Activated T-cell treated with anti-CD3 and anti-CD28 coated beads, Interleukin-2, amount 50 U/mL, for 24 hours (primary cell): ENCODE results near the gene HTT.

Experiments
- DNase-seq: peaks from one replicate; pipeline ENCODE4 v3.0.0-alpha.2; 2020
- H3K27ac Mint-ChIP-seq: 2 replicates; pipeline ENCODE4 v1.8.0; 2020; ENCODE audit warnings: mild to moderate bottlenecking, mixed read lengths
- H3K27me3 Mint-ChIP-seq: 2 replicates; pipeline ENCODE4 v1.8.0; 2020; ENCODE audit warnings: mixed read lengths
- H3K36me3 Mint-ChIP-seq: 2 replicates; pipeline ENCODE4 v1.8.0; 2020; ENCODE audit warnings: low read depth, mixed read lengths
- H3K4me1 Mint-ChIP-seq: 2 replicates; pipeline ENCODE4 v1.8.0; 2020; ENCODE audit warnings: low read depth, mixed read lengths
- H3K4me3 Mint-ChIP-seq: 2 replicates; pipeline ENCODE4 v1.8.0; 2020; ENCODE audit warnings: mild to moderate bottlenecking, moderate library complexity, mixed read lengths
- H3K9me3 Mint-ChIP-seq: 2 replicates; pipeline ENCODE4 v1.8.0; 2020; ENCODE audit warnings: mixed read lengths

Gene HTT

DNA sequence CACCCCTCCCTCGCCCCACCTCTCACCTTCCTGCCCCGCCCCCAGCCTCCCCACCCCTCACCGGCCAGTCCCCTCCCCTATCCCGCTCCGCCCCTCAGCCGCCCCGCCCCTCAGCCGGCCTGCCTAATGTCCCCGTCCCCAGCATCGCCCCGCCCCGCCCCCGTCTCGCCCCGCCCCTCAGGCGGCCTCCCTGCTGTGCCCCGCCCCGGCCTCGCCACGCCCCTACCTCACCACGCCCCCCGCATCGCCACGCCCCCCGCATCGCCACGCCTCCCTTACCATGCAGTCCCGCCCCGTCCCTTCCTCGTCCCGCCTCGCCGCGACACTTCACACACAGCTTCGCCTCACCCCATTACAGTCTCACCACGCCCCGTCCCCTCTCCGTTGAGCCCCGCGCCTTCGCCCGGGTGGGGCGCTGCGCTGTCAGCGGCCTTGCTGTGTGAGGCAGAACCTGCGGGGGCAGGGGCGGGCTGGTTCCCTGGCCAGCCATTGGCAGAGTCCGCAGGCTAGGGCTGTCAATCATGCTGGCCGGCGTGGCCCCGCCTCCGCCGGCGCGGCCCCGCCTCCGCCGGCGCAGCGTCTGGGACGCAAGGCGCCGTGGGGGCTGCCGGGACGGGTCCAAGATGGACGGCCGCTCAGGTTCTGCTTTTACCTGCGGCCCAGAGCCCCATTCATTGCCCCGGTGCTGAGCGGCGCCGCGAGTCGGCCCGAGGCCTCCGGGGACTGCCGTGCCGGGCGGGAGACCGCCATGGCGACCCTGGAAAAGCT lies at the start of gene HTT, which contains the start of gene HTT-AS:
Gene HTT, plus strand, starts transcription at position 604 of the 768 bp plus-strand sequence. Its CDS starts 145 bp downstream, at position 749.
Gene HTT-AS, minus strand, starts transcription at position 461 of the 768 bp plus-strand sequence.
- peaks cover 15% of the 10 kb centered on the region for H3K36me3 Mint-ChIP-seq
- H3K9me3 Mint-ChIP-seq, result no peaks in the 10 kb centered on the region
- H3K27me3 Mint-ChIP-seq, result no peaks in the 10 kb centered on the region
- H3K27ac Mint-ChIP-seq, result peak within 1 kb of the TSS; percentile 93
- H3K4me3 Mint-ChIP-seq, result peak within 1 kb of the TSS; percentile 90
- peaks cover 26% of the 10 kb centered on the region for H3K4me1 Mint-ChIP-seq
- DNase-seq, result peak; percentile 96

DNA sequence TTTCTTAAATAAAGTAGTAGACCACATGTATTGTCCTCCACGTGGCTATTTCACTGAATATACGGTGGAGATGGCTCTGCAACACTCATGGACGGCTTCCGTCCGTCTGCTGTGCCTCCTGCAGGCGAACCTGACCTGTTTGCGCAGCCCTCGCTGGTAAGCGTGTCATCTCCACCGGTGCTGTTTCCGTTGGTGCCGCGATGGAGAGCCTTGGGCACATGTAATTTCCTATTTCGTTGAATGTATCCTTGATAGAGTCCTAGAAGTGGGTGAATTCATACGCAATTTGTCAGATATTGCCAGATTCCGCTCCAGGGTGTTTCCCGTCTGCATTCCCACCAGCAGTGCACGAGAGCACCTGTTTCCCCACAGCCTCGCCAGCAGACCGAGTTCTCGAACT lies 48.6 kb upstream of the HTT start:
- Mint-ChIP-seq H3K4me3 (no peak overlapping the region), H3K36me3 (no peaks in the 10 kb centered on the region), H3K4me1 (peaks cover 8% of the 10 kb centered on the region), H3K9me3 (peaks cover 3% of the 10 kb centered on the region), H3K27ac (no peak overlapping the region), H3K27me3 (peaks cover 8% of the 10 kb centered on the region)
- no peak for DNase-seq

DNA sequence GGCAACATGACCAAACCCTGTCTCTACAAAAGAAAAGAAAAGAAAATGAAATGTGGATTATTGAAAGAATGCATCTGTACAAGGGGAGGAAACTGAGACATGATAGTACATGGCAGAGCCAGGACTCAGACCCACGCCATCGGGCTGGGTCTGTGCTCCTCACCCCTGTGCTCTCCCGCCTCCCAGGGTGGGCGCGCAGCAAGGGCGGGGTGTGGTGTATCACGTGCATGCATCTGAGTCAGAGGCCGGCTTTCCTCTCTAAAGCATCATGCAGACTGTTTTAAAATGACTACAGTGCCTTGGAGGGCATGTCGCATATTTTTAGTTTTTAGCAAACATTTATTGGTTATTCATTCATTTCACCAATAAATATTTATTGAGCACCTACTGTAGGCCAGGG lies 47.9 kb upstream of the HTT start:
- Mint-ChIP-seq H3K27me3 (peaks cover 8% of the 10 kb centered on the region), H3K9me3 (peaks cover 3% of the 10 kb centered on the region), H3K4me1 (peaks cover 2% of the 10 kb centered on the region), H3K36me3 (no peaks in the 10 kb centered on the region), H3K4me3 (no peak overlapping the region), H3K27ac (no peak overlapping the region)
- no peak for DNase-seq

DNA sequence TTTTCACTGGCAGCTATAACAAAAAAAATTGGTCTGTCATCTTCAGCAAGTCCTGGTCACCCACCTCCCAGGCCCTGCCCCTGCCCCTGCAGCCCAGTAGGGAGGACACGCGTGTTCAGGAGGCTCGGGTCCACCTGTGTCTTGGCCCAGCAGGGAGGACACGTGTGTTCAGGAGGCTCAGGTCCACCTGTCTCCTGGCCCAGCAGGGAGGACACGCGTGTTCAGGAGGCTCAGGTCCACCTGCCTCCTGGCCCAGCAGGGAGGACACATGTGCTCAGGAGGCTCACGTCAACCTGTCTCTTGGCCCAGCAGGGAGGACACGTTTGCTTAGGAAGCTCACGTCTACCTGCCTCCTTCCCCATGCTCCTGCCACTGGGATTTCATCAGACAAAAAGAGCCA lies 45.0 kb upstream of the HTT start:
- H3K4me3 Mint-ChIP-seq, result no peak overlapping the region
- H3K9me3 Mint-ChIP-seq, result no peaks in the 10 kb centered on the region
- DNase-seq, result no peak
- no peaks in the 10 kb centered on the region for H3K36me3 Mint-ChIP-seq
- H3K4me1 Mint-ChIP-seq, result no peaks in the 10 kb centered on the region
- H3K27ac Mint-ChIP-seq, result no peak overlapping the region
- H3K27me3 Mint-ChIP-seq, result no peaks in the 10 kb centered on the region

DNA sequence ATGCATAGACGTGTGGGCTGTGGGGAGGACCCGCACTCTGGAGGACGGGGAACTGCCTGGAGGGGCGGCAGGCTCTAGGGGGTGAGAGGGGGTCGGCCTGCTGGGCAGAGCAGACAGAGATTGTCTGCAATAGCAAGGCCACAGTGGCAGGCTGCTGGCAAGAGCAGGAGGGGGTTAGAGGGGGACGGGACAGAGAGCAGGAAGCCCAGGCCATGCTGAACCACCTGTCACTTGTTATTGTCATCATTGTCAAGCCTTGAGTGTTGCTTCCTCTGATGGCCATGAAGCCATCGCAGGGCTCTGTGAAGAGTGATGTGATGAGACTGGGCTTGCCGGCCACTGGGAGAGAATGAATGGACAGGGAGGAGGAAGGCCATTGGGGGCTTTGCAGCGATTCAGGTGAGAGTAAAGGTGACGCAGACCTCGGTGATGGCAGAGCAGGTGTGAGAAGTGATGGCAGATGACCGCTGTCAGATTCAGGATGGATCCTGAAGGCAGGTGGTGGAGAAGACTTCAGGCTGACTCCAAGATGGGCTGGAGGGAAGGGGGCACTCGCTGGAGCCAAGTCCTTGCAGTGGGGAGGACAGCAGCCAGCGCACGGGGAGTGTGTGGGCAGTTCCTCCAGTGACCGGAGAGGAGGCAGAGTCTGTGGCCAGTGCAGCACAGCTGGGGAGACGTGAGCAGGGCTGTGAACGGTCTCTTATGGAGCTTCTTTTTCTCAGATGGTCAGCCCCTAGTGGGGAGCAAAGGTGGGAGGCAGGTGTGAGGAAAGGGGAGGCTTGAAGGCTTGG lies 43.7 kb upstream of the HTT start:
- Mint-ChIP-seq H3K4me1 (no peaks in the 10 kb centered on the region), H3K4me3 (no peak overlapping the region), H3K36me3 (no peaks in the 10 kb centered on the region), H3K9me3 (no peaks in the 10 kb centered on the region), H3K27ac (no peak overlapping the region), H3K27me3 (no peaks in the 10 kb centered on the region)
- DNase-seq, result no peak

DNA sequence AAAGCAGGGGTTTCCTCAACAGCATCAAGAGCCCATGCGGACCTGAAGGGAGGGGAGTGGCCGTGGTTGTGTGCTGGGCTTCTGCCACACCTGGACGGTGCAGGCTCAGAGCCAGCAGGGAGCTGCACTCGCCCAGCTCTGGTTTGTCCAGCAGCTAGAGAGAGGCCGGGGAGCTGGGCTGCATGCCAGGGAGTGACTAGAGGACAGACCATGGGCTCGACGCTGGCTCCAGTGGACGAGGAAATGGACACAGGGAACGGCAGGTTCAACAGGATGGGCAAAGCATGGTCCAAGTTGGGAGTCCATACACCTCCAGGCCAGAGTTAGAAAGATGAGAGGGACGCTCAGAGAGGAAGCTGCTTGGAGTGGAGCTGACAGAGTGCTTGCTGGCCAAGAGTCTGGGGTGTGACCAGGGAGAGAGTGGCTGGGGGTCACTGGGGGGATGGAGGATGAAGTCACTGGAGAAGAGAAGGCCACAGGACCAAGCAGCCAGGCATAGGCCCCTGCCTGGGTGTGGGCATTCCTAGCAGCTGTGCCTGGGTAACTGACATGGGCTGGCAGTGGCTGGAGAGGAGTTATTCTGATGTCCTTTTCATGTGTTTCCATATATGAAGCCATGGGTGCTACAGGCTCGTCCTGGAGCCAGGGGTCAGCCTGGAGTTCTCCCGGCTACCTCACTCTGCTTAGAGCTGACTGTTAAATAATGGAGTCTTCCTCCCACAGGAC lies 43.0 kb upstream of the HTT start:
- Mint-ChIP-seq H3K4me1 (no peaks in the 10 kb centered on the region), H3K4me3 (no peak overlapping the region), H3K27ac (no peak overlapping the region)

DNA sequence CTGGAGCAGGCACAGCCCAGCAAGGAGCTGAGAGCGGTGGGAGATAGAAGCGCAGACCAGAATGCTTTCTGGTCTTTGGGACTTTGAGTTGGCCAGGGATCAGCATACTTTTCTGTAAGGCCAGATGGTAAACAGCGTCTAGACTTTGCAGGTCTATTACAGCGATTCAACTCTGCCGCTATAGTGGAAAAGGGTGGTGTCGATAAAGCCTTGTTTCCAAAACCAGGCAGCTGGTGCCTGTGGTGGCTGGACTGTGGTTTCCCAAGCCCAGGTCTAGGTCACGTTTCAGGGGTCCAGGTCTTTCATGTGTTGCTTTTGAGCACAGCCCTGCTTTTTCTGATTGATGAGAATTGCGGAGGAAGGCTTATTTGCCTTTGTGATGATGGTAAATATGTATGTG lies 40.2 kb upstream of the HTT start:
- peaks cover 5% of the 10 kb centered on the region for H3K27me3 Mint-ChIP-seq
- no peaks in the 10 kb centered on the region for H3K36me3 Mint-ChIP-seq
- no peaks in the 10 kb centered on the region for H3K9me3 Mint-ChIP-seq
- peaks cover 16% of the 10 kb centered on the region for H3K4me1 Mint-ChIP-seq
- H3K27ac Mint-ChIP-seq, result no peak overlapping the region
- no peak for DNase-seq
- H3K4me3 Mint-ChIP-seq, result no peak overlapping the region

More for the DNA sequence above, 43.0 kb upstream of the HTT start:
- no peaks in the 10 kb centered on the region for H3K27me3 Mint-ChIP-seq
- DNase-seq, result no peak
- no peaks in the 10 kb centered on the region for H3K9me3 Mint-ChIP-seq
- H3K36me3 Mint-ChIP-seq, result no peaks in the 10 kb centered on the region

DNA sequence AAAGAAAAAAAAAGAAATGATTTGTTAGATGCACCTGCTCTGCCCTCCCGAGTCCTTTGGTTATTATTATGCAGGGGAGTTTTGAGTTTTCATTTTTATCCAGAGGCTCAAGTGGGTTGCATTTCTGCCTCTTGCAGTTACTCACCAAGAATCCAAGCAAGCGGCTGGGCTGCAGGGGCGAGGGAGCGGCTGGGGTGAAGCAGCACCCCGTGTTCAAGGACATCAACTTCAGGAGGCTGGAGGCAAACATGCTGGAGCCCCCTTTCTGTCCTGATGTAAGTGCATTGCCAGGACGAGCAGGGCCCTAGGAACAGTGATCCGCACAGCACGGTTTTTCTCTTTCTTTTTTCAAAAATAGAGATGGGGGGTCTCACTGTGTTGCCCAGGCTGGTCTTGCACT lies 39.2 kb upstream of the HTT start:
- Mint-ChIP-seq H3K4me3 (no peak overlapping the region), H3K36me3 (no peaks in the 10 kb centered on the region), H3K27me3 (peaks cover 5% of the 10 kb centered on the region), H3K9me3 (no peaks in the 10 kb centered on the region), H3K27ac (no peak overlapping the region), H3K4me1 (peaks cover 16% of the 10 kb centered on the region)
- no peak for DNase-seq

DNA sequence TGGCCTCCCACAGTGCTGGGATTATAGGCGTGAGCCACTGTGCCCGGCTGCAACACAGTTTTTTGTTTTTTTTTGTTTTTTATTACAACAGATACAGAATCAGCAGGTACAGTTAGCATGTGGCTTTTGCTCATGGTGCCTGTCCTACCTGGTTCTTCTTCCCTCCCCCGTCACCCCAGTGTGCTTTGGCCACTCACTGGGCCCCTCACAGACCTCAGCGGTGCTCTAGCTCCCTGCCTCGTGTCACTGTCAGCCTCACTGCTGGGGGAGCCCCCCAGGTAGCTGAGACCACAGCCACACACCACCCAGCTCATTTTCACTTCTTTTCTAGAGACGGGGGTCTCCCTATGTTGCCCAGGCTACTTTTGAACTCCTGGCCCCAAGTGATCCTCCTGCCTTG lies 38.8 kb upstream of the HTT start:
- H3K27me3 Mint-ChIP-seq, result peaks cover 5% of the 10 kb centered on the region
- no peak for DNase-seq
- no peaks in the 10 kb centered on the region for H3K36me3 Mint-ChIP-seq
- H3K4me1 Mint-ChIP-seq, result peaks cover 19% of the 10 kb centered on the region
- no peaks in the 10 kb centered on the region for H3K9me3 Mint-ChIP-seq
- no peak overlapping the region for H3K27ac Mint-ChIP-seq
- H3K4me3 Mint-ChIP-seq, result no peak overlapping the region

DNA sequence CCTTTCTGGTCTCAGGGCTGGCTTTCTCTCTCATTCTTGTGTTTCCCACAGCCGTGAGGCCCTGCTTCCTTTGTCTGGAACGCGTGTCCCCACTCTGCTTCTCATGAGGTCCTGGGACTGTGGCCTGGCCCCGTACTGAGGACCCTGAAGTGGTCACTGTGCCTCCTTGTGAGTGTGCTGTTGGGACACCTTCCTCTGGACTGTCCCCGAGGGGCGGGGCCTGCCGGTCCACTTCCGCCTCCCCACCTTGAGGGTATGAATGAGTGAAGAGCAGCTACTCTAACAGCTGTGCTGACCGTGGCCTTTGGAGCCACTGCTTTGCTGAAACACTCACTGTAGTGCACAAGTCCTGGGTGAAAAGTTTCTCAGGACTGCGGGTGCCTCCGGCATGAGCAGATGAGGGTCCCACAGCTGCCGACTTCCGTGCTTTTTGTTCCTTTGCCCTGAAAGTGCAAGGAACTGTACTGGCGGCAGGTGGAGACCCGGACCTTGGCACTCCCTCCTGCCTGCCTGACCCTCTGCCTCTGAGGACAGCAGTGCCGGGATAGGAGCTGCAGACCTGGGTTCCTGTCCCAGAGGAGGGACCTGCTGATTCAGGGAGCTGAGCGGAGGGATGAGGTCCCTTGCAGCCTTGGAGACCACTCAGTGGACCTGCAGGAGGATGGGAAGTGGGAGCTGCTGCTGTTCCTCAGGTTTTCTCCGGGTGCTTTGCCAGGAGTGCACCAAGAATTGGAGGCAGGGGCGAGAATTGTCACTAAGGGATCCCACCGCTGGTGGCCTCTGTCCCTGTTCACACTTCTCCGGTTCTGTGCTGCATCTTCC lies 38.1 kb upstream of the HTT start:
- Mint-ChIP-seq H3K9me3 (no peaks in the 10 kb centered on the region), H3K27me3 (peaks cover 5% of the 10 kb centered on the region), H3K4me3 (no peak overlapping the region), H3K36me3 (no peaks in the 10 kb centered on the region), H3K4me1 (peaks cover 23% of the 10 kb centered on the region), H3K27ac (no peak overlapping the region)
- DNase-seq, result no peak

DNA sequence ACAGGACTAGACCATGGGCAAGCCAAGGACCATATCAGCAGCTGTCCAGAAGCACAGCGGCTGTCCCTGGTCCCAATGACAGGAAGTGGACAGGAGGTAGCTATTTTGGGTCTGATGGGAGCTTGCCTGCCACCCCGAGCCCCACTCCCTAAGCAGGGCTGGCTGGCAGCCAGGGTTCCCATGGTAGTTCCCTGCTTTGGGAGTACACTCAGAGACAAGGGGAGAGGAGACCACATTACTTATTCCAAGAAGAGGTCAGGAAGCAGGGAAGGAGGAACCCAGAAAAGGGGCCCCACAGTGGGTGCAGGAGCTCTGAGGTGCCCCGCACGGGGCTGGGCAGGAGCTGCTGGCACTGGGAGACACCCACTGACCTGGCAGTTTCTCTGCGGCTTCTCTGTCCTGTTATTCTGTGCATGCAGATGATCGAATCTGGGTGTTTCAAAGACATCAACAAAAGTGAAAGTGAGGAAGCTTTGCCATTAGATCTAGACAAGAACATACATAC lies 36.5 kb upstream of the HTT start:
- peaks cover 3% of the 10 kb centered on the region for H3K36me3 Mint-ChIP-seq
- peaks cover 37% of the 10 kb centered on the region for H3K4me1 Mint-ChIP-seq
- peaks cover 5% of the 10 kb centered on the region for H3K27me3 Mint-ChIP-seq
- H3K27ac Mint-ChIP-seq, result no peak overlapping the region
- peak overlapping the region; percentile 32 for H3K4me3 Mint-ChIP-seq
- peak; percentile 42 for DNase-seq
- H3K9me3 Mint-ChIP-seq, result no peaks in the 10 kb centered on the region

DNA sequence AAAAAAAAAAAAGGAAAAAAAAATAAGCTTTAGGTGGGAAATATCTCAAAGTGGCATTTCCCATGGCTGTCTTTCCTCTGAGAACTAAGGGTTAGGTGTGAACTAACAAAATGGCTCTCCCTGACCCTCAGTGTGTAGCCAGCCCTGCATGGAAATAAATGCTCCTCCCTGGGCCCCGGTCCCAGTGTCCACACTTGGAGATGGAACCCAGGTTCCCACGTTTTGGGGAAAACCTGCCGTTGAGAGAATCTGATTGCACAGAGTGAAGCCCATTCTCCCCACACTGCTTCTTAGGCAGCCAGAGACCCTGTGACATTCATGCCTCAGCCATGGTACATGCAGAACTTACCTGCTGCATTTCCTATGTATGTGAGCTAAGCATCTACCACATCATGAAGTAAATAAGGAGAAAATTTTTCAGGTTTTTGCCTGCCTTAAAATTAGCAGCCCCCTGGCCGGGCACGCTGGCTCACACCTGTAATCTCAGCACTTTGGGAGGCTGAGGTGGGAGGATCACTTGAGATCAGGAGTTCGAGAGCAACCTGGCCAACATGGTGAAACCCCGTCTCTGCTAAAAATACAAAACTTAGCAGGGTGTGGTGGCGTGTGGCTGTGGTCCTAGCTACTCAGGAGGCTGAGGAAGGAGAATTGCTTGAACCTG lies 34.6 kb upstream of the HTT start:
- H3K4me1 Mint-ChIP-seq, result peaks cover 48% of the 10 kb centered on the region
- no peaks in the 10 kb centered on the region for H3K9me3 Mint-ChIP-seq
- H3K36me3 Mint-ChIP-seq, result peaks cover 3% of the 10 kb centered on the region
- no peak for DNase-seq
- H3K27ac Mint-ChIP-seq, result no peak overlapping the region
- no peak overlapping the region for H3K4me3 Mint-ChIP-seq
- H3K27me3 Mint-ChIP-seq, result peaks cover 5% of the 10 kb centered on the region

DNA sequence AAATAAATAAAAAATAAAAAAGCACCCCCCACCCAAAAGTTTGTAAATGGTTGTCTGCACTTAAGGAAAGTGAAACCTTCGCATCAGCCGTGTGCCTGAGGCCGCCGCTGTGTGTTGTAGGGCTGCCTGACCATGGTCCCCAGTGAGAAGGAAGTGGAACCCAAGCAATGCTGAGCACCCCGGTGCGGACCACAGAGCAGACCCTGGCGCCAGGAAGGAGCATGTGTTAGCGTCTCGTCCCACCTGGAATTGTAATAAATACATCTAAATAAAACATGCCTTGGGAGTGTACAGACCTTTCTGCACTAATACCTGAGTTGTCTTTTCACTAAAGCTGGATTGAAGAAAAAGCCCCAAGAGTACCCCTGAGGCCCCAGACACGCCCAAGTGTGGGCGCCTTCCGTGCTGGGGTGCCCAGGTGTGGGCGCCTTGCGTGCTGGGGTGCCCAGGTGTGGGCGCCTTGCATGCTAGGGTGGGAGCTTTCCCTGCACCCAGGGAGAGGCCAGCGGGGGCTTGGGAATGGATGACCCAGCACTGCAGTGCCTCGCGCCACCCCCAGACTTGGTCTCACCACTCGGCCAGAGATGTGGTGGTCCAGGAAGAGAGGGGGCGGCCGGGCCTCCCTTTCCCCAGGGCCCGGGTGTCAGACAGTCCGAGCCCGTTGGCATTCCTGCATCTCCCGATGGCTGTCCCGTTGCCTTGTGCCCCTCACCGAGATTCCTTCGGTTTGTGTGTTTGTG lies 33.9 kb upstream of the HTT start:
- H3K27ac Mint-ChIP-seq, result no peak overlapping the region
- peaks cover 5% of the 10 kb centered on the region for H3K36me3 Mint-ChIP-seq
- no peak for DNase-seq
- peaks cover 56% of the 10 kb centered on the region for H3K4me1 Mint-ChIP-seq
- H3K9me3 Mint-ChIP-seq, result peaks cover 2% of the 10 kb centered on the region
- H3K27me3 Mint-ChIP-seq, result peaks cover 5% of the 10 kb centered on the region
- H3K4me3 Mint-ChIP-seq, result peak overlapping the region; percentile 81
